NCI-H1105 (cell line): ENCODE data around the gene NCBP3.

Experiments used
- DNase-seq: peaks from one replicate; lab custom pipeline; 2025; lab: John Stamatoyannopoulos, UW

The NCBP3 gene

DNA sequence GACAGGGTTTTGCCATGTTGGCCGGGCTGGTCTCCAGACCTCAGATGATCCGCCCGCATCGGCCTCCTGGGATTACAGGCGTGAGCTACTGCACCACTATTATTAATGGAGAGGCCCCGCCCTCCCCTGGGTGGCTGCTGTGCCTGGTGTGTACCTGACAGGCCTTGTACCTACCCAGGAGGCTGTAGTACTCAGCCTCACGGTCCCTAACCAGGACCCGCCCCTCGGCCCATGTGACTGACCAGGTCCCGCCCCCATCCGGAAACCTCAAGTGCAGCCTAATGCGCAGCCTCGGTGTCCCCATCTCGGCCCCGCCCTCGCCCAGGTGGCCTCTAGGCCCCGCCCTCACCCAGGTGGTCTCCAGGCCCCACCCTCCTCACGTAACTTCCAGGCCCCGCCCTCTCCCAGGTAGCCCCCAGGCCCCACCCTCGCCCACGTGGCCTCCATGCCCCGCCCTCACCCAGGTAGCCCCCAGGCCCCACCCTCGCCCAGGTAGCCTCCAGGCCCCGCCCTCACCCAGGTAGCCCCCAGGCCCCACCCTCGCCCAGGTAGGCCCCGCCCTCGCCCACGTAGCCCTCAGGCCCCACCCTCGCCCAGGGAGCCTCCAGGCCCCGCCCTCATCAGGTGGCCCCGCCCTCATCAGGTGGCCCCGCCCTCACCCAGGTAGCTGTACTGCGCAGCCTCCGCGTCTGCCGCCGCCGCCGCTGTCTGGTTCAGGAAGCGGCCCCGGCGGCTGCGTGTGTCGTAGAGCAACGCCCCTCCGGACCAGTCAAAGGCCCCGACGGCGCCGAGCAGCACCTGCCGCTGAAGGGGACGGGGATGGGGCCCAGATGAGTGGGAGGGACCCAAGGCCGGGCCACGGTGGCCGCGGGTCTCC, 91.3 kb downstream of the NCBP3 start:
- peak; percentile 94 for DNase-seq

DNA sequence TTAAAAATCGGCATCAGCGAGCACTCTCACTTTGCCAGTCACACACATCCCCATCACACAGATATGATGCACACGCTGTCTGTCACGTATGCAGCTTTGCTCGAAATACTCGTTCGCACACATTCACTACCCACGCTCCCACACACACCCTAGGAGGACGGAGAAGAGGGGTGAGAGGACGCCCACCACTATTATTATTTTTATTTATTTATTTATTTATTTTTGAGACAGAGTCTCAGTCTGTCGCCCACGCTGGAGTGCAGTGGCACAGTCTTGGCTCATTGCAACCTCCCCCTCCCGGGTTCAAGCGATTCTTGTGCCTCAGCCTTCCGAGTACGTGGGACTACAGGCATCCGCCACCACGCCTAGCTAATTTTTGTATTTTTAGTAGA, 92.0 kb downstream of the NCBP3 start:
- DNase-seq, result no peak

DNA sequence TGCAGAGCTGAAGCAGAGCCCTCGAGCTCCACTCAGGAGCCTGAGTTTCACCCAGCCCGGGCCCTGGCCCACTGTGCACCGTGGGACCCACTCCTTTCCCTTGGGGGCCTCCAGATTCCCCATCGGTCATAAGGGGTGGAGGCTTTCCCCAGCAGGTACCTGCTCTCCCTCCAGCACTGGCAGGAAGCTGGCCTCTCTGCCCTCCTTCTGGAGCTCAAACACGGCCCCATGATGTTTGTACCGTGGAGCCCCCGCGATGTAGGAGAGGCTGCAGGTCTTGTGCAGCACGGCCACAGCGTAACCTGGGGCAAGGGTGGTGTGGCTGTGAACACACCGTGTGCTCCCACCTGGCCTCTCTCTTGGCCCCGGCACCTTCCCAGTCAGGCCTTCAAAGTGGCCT, 92.4 kb downstream of the NCBP3 start:
- DNase-seq, result no peak
